Astrocyte of the hippocampus (primary cell): ENCODE measurements around the gene NDUFA3.
"Not testable (repeated sequence)": the region's sequence is repeated elsewhere in the genome, so short reads cannot be mapped to it uniquely, and the experiment has no call there.

Experiments used
- DNase-seq: peaks from one replicate; pipeline ENCODE4 v3.0.0; 2011; ENCODE audit warnings: low read depth, low spot score

NDUFA3 gene

DNA sequence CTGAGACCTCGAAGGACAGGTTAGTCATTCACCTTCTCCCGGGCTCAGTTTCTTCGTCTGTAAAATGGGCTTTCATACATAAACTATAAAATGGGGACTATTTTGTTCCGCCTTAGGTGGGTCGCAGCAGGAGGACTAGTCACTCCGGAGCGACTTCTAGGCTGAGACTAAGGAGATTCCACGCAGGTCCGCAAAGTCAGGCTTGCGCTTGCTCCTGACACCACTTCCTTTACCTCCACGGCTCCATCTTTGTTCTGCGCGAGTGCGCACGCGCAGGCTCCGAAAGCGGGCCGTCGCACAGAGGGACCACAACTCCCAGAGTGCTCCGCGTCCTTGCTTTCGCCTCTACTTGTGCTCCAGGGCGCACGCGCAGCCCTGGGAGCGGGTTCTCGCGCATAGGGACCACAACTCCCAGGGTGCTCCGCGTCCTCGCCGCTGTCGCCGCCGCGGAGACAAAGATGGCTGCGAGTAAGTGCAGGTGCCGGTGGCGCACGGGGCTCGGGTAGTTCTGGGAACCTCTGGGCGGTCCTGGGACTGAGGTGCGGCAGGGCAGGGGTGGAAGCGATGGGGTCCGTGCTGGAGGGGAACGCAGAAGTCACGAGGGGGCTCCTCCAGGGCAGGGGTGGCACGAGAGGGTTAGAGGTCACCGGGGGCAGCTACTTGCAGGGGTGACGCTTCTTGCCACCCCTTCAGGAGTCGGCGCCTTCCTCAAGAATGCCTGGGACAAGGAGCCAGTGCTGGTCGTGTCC, at the start of gene NDUFA3:
Gene NDUFA3 (plus strand): TSS at position 435 of the 749 bp plus-strand sequence. CDS start 24 bp downstream, at position 459.
- peak; percentile 100 for DNase-seq

DNA sequence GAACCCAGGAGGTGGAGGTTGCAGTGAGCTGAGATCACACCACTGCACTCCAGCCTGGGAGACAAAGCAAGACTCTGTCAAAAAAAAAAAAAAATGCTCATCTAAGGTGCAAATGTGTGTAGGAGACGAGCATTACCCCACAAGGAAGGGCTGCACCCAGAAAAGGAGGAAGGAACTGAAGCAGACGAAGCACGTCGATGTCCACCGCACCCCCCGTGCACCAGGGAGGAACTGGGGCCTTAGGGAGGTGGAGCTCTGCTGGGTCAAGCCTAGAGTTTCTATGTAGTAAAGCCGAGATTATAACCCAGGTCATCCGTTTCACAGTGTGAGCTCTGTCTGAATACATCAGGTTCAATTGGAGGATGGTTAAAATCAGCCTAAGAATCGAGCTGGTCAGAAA, 40.0 kb upstream of the NDUFA3 start:
- no peak for DNase-seq

DNA sequence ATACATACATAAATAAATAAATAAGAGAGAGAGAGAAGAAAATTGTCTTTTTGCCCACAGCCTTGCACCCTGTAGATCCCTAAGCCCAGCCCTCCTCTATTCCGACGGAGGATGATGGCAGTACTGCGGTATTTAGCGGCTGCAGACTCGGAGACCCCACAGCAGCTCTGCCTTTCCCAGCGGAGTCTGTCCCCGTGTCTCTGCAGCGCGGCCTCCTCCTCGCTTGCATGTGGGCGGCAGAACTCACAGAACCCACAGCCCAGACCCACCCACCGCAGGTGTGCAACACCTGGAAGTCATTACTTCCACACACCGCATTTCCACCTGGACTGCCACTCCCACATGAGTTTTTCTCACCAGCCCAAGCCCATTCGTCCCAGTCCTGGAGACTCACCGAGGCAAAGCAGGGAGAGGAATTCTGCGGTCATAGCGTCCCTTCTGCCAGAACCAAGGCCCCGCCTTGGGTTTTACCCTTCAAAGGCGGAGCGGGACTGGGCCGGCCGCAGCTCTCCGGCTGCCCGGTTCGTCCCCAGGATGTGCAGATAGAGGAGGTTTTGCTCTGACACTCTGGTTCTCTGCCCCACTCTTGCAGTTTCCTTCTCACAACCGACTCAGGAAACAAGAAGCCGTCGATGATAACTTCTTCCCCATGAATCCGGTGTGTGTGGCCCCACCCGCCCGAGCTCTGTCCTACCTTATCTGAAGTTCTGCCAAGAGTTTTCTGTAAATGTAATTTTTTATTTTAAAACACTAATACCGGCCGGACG, 39.1 kb upstream of the NDUFA3 start, which contains the start of gene VSTM1:
Gene VSTM1 (minus strand): TSS at position 548 of the 767 bp plus-strand sequence. CDS start 120 bp downstream, at position 428.
- DNase-seq: no peak

DNA sequence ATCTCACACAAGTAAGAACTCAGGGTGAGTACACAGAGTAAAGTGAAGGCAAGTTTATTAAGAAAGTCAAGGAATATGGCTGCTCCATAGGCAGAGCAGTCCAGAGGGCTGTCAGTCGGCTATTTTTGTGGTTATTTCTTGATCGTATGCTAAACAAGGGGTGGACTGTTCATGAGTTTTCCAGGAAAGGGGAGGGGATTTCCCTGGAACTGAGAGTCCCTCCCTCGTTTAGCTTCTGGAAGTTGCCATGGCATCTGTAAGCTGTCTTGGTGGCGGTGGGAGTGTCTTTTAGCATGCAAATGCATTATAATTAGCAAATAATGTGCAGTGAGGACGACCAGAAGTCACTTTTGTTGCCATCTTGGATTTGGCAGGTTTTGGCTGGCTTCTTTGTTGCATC, 33.2 kb upstream of the NDUFA3 start:
- no peak for DNase-seq

DNA sequence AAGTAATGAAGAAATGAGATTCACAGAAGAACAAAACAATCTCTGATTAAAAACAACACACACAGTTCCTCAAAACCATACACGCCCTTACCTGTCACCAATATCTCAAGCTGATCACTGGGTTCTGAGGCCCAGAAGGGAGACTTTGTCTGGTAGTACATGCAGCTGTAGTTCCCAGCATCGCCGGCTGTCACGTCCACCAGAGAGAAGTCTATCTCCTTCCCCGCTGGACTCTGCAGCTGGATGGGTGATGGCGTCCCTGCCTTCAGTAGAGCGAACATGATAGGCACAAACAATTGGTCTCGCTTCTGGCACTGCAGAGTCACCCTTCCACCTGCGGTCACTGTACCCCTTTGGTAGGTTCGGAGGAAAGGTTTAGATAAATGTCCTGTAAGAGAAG, 28.8 kb upstream of the NDUFA3 start:
- no peak for DNase-seq

DNA sequence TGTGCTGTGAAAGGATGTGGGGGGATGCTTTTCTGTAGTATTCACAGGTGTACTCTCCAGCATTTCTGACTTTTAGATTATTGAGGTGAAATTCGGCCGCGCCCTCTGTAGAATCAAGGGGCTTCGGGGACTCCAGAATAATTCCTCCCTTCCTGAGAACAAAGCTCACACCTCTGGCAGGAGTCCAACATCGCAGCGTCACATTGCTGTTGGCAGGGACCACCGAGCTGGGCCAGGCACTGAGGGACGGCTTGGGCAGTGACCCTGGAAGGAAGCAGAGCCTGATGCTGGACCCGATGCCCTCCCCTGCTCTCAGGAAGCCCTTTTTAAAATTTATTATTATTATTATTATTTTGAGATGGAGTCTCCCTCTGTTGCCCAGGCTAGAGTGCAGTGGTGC, 27.8 kb upstream of the NDUFA3 start:
- DNase-seq: no peak

DNA sequence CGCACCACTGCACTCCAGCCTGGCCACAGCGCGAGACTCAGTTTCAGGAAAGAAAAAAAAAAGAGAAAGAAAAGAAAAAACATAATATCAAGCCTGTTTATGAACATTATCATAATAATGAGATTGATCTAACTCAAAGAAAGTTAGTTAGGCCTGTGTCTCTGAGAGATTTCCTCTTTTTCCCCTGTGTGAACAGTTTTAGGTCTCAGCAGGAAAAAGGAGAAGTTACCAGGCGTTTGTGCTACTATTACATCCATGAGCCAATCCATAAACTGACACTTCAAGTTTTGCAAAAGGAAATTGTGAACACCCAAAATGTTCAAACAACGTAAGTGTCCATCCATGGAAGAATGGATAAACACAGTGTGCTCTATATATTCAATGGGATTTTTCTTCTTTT, 25.3 kb upstream of the NDUFA3 start:
- no peak for DNase-seq

DNA sequence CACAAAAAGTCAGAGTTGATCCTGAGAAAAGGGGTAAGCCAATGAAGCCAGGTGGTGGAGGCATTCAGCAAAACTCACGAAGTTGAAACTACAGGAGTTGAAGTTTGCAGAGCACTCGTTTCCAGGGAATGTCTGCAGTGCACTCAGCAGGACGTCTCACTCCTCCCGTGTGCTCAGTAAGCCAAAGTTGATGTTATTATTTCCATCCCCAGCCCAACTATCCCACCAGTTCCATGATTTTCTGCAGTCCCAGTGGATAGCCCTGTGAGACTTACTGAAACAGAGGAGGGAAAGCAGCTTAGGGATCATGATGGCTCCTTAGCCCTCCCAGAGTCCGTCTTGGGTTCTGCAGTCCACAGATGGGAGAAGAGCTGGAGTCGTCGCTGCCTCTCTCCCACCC, 21.6 kb upstream of the NDUFA3 start, which contains the start of gene TARM1:
Gene TARM1 (minus strand): TSS at position 334 of the 400 bp plus-strand sequence. CDS start 25 bp downstream, at position 309.
- DNase-seq: no peak

DNA sequence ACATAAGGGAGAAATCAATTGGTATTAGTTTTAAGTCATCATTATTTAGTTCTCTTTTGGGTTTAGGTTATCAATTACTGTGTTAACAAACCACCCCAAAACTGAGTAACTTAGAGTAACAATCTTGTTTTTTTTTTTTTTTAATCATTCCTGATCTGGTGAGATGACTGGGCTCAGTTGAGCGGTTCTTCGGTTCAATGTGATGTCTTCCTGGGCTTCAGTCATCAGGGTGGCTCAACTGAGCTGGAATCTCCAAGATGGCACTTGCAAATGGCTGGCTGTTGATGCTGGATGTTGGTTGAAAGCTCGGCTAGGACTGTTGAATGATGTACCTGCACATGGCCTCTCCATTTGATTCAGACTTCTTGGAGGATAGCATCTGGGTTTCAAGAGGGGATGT, 18.2 kb upstream of the NDUFA3 start:
- no peak for DNase-seq

DNA sequence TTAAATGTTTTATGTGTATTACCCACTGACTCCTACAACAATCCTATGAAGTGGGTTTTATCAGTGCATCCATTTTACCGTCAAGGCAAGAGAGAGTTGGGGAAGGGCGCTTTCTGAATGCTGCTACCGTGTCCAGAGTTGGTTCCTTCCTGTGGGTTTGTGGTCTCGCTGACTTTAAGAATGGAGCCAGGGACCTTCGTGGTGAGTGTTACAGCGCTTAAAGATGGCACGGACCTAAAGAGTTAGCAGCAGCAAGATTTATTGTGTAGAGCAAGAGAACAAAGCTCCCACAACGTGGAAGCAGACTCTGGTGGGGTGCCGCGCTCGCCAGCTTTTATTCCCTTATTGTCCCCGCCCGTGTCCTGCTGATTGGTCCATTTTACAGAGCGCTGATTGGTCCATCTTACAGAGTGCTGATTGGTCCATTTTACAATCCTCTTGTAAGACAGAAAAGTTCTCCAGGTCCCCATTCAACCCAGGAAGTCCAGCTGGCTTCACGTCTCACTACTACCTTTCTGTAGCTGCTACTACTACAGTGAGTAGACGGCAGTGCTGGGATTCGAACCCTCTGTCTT, 8.1 kb upstream of the NDUFA3 start:
- DNase-seq: no peak

DNA sequence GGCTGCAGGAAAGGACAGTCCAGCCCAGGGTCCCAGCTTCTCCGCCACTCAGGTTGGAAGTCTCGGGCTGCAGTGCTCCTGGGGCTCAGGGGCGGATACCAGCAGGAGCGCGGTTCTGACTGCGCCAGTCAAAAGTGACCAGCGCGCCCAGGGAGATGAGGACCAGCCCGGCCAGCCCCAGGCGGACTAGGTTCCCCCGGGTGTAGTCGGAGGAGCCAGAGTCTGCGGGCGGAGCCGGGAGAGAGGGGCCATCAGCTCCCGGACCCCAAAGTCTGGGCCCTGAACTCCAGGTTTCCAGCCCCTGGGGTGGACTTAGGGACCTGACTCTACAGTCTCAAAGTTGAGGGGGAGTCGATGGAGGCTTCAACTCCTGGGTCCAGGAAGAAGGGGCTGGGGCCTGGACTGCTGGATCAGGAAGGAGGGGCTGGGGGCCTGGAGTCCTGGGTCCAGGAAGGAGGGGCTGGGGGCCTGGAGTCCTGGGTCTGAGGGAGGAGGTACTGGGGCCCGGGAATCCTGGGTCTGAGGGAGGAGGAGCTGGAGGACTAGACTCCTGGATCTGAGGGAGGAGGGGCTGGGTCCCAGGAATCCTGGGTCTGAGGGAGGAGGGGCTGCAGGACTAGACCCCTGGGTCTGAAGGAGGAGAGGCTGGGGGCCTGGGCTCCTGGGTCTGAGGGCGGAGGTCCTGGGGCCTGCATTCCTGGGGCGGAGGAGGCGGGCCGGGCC, 7.4 kb upstream of the NDUFA3 start:
- DNase-seq: no peak

DNA sequence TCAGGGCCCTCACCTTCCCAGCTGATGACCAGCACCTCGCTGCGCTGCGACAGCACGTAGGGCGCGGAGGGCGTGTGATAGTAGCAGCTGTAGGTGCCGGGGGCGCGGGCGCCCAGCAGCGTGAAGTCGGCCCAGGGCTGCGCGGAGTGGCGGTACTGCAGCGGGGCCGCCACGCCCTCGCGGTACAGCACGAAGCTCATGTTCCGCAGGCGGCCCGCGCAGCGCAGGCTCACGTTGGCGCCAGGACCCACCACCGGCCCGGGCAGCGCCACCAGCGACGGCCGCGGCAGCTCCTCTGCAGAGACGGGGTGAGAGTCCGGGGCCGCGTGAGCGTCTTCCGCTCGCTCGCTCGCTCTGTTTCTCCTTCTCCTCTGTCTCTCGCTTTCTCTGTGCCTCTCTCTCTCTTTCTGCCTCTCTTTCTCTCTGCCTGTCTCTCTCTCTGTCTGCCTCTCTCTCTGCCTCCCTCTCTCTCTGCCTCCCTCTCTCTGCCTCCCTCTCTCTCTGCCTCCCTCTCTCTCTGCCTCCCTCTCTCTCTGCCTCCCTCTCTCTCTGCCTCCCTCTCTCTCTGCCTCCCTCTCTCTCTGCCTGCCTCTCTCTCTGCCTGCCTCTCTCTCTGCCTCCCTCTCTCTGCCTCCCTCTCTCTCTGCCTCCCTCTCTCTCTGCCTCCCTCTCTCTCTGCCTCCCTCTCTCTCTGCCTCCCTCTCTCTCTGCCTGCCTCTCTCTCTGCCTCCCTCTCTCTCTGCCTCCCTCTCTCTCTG, 6.6 kb upstream of the NDUFA3 start:
- peak; percentile 72 for DNase-seq

DNA sequence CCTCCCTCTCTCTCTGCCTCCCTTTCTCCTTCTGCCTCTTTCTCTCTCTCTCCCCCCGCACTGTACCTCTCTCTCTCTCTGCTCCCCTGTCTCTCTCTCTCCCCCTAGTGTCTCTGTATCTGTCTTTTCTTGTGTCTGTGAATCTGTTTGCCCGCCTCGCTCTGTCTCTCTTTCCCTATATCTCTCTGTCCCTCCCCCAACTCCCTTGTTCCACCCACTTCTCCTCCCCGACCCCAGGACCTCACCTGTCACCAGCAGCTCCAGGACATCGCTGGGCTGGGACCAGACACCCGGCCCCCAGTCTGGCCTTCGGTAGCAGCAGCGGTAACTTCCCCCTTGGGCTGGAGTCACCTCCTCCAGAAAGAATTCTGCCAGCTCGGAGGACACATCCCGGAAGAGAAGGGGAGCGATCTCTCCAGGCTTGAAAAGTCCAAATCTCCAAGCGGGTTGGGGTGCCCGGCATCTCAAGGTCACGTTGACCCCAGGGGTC, 6.0 kb upstream of the NDUFA3 start:
- DNase-seq: peak; percentile 14

DNA sequence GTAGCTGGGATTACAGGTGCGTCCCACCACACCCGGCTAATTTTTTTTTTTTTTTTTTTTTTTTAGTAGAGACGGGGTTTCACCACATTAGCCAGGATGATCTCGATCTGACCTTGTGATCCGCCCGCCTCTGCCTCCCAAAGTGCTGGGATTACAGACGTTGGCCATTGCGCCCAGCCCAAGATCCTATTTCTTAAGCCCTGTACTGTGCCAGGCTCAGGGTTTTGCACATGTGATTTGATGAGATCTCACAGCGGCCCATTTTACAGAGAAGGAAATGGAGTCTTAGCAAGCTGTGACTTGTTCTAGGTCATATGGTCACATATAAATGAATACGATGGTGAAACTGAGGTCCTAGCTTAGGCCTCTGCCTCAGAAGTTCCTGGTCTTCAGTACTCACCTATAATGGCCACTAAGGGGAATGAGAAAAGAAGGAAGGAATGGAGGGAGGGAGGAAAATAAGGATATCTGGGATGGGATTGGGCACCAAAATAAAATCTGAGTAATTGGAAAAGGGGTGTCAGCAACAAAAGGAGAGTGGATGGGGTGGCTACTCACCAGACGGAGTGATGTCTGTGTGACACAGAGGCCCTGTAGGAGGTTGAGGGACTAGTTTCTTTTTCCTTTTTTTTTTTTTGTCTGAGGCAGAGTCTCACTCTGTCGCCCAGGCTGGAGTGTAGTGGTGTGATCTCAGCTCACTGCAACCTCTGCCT, 3.3 kb upstream of the NDUFA3 start:
- DNase-seq: no peak

DNA sequence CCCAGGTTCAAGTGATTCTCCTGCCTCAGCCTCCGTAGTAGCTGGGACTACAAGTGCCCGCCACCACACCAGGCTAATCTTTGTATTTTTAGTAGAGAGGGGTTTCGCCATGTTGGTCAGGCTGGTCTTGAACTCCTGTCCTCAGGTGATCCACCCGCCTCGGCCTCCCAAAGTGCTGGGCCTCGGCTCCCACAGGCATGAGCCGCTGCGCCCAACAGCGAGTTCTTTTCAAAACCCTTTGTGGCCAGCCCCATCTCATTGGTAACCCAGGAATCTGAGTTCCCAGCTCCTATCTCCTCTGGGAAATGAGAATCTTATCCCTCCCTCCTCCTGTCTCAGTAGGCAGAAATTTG, 2.8 kb upstream of the NDUFA3 start:
- not testable (repeated sequence) for DNase-seq

DNA sequence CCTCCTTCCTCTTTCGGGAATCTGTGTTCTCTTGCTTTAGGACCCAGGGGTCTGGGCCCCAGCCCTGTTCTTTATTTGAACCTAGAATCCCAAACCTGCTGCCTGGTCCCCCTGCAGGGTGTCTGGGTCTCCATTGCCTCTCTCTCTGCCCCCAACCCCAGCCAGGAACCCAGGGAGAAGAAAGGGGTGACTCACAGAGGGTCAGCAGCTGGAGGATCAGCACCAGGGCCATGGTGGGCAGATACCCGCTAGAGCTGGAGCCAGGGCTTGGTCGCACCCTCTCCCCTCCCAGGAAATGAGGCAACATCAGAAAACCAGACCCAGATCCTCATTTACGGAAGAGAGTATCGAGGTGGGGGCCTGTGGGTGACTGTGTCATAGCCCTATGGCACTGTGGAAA, 2.1 kb upstream of the NDUFA3 start, which contains the start of gene OSCAR:
Gene OSCAR (minus strand): TSS at position 243 of the 400 bp plus-strand sequence. CDS start 11 bp downstream, at position 232.
- no peak for DNase-seq

DNA sequence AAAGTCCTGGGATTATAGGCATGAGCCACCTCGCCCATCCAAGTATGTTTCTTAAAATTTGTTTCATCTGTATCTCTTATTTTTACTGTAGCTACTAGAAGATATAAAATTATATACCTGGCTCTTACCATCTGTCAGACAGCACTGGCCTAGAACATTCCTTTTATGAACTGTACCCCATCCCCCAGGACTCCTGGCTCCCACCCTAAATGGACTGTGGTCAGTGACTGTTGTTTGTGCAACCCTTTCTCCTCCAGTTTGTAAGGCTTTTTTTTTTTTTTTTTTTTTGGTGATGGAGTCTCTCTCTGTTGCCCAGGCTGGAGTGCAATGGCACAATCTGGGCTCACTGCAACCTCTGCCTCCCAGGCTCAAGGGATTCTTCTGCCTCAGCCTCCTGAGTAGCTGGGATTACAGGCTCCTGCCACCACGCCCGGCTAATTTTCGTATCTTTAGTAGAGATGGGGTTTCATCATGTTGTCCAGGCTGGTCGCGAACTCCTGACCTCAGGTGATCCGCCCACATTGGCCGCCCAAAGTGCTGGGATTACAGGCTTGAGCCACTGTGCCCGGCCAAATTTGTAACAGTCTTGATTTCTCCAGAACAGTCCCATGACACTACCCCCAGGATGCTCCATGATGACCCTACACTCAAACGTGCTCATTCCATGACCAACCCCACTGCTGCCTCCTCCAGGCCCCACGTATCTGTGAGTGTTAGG, 2.5 kb downstream of the NDUFA3 start:
- no peak for DNase-seq

DNA sequence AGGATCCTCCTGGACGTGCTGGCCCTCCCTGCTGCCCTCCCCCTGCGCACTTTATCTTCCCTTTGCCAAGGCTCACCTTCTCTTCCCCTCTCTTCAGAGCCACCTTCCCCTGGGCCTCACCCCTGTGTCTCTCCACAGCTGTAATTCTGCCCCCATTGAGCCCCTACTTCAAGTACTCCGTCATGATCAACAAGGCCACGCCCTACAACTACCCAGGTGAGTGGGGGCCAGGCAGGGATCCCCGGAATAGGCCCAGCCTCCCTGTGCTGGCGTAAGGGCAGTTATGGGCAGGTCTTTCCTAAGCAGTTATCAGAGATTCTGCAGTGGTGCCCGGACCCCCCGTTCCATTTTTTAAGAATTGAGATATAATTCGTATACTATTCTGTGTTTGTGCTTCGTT, 3.1 kb downstream of the NDUFA3 start:
- DNase-seq: no peak

DNA sequence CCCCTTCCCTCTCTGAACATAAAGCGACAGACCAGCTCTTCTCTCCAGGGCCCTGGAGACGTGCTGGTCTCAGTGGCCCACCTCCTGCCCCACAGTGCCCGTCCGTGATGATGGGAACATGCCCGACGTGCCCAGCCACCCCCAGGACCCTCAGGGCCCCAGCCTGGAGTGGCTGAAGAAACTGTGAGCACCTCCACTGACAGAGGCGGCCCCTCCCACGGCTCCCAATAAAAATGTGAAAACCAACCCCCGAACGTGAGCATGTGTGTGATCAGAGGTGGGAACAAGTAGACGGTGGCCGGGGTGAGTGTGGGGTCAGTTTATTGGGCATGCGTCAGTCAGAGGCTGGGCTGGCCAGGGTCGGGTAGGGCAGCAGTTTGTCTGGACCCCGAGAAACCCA, 4.1 kb downstream of the NDUFA3 start:
- no peak for DNase-seq
